SU-DHL-6 (cell line): ENCODE results near the gene MAN1A2.

Source experiments
- CTCF ChIP-seq: fragments of 200-600 bp; sonication (generic); IDR thresholded peaks from one replicate; pipeline ENCODE4 v1.5.1; 2017; ENCODE audit warnings: antibody characterized with exemption, mild to moderate bottlenecking, low read length, moderate library complexity; ENCODE audit not compliant: insufficient read depth, poor library complexity, severe bottlenecking
- EZH2phosphoT487 ChIP-seq: fragments of 200-600 bp; sonication (generic), shearing (Covaris generic); conservative IDR thresholded peaks from 2 replicates; pipeline ENCODE4 v1.6.1; 2018; ENCODE audit warnings: mild to moderate bottlenecking, antibody characterized with exemption, low read length, moderate library complexity, mixed read lengths

DNA sequence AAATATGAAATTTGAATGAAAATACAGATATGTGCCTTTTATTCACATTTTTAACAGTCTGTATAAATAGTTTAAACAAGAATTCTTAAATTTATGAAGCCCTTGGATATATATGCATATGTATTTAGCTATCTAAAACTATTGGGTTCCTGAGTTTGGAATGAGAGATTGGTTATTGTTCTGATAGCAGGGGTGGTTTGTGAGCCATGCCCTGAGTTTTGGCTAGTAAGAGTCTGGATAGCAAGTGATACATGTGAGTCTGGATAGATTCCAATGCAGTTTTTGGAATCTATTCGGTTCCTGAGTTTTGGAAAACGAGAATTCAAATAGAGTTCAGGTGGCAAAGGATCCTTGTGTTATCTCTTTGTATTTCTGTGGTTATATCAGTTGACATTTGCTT, 2.8 kb downstream of the MAN1A2 start:
- no peak for TF ChIP-seq CTCF
- TF ChIP-seq EZH2phosphoT487 = no peak
